Measurements from ENCODE around the gene TGFBI.

TGFBI gene

DNA sequence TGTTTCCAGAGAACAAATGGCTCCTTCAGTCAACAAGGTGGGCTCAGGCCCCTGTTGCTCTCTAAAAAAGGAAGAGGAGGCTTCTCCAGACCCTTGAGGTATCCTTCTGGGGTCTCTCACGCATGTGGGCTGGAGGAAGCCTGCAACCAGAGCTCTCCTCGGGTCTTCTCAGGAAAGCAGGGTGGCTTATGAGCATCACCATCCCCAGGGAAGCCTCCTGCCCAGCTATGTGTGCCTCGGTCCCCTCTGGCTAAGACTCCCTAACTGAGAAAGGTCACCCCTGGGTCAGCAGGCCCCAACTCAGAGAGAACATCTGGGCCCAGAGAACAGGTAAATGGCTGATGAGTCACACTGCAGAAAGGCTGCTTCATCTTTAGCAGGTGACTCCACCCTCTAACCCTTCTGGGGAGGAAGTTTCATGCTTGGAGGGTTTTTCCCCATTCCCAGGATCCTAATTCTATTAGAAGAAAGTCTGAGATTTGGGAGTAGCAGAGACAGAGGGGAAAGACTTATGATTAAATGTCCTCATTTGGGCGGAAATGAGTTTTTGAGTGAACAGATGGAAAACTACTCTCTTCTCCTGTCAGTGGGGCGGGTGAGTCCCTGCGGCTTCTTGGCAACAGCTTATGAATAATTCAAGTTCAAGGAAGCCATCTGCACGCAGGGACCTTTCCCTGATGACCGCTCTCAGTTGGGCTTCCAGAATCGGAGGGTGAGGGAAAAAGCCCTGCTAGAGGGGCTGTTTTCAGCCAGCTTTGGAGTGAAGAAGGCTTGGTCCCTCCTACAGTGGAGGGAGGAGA is 41.9 kb downstream of the TGFBI start:
- no peak for DNase-seq

DNA sequence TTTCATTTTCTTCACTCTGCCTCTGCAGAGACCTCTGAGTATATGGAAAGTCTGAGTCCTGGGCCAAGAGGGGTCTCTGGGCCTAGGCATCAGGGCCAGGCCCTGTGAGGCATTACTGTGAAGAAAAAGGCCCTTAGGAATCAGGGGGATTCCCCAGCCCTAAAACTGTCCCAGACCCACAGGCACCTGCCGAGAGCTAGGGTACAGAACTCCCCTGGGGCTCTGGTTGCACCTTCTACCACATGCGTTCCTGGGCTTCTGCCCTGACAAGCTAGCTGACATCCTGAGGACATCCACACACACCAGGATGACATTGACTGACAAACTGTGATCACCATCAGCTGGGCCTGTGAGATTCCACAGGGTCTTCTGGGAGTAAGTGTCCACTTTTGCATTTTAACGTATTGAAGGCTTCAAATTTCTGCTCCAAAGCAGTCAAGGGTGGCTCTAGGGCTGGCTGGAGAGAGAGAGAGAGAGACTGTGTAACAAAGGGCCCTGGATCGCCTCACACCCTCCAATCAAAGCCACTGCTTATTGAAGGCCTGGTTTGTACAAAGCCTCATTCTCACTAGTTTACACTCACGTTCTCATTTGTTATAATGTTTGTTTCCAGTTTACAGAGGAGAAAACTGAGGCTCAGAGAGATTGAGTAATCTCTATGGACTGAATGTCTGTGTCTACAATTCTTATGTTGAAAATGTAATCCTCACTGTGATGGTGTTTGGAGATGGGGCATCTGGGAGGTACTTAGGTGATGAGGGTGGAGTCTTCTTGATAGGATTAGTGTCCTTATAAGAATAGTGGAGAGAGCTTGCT is 45.1 kb downstream of the TGFBI start:
- no peak for DNase-seq

DNA sequence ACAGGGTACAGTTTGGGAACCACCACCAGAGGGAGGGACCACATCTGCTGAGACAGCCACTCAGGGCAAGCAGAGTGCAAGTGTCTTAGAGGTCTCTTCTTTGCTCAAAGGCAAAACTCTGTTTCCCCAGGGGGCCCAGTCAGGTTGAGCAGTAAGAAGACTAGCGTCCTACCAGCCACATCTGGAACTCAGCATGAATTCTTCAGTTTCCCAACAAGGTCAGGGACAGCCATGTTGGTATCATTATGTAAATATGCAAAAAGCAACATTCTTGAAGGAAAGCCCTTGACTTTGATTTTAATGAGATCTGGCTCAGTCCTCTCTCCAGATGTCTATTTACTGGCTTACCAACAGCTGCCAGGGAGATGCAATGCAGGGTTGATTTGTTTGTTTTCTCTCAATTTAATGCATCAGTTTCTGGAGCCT is 46.7 kb downstream of the TGFBI start:
- no peak for DNase-seq

DNA sequence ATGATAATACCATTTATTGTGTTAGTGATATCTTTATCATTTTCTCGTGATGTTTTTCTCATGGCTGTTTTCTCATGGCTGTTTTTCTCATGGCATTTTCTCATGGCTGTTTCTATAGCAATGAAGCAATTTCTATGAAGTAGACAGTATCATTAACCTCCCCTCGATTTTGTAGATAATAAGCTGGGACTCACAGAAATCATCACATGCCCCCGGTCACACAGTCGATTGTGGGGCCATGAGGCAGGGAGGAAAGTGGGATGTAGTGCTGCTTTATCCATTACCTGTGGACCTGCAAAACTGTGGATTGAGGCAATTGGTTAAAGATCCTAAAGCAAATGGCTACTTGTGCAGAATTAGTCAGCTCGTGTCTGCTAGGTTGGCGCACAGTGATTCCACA is 47.3 kb downstream of the TGFBI start:
- DNase-seq: no peak

DNA sequence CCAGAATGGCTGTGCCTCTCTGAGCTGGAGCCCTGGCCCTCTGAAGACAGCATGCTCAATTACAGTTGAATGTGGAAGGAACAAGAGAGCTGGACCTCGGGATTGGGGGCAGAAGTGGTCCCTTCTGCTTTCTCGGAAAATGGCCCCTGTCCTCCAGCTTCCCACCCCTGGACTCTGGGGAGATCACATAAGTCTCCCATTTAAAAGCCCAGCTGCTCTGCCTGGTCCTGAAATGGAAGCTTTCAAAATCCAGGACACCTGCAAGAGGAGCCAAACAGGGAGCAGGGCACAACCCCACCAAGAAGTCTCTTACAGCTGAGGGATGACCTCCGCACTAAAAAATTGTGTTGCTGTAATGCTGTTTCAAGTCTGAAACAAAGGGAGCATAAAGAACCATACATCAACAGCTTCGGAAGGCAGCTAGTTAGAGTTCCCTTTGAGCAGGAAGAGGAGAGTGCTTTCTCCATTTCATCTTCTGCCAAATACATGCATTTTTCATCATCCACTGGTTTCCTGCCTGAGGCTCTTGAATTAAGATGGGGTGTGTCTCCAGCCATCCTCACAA is 48.2 kb downstream of the TGFBI start:
- DNase-seq: no peak

DNA sequence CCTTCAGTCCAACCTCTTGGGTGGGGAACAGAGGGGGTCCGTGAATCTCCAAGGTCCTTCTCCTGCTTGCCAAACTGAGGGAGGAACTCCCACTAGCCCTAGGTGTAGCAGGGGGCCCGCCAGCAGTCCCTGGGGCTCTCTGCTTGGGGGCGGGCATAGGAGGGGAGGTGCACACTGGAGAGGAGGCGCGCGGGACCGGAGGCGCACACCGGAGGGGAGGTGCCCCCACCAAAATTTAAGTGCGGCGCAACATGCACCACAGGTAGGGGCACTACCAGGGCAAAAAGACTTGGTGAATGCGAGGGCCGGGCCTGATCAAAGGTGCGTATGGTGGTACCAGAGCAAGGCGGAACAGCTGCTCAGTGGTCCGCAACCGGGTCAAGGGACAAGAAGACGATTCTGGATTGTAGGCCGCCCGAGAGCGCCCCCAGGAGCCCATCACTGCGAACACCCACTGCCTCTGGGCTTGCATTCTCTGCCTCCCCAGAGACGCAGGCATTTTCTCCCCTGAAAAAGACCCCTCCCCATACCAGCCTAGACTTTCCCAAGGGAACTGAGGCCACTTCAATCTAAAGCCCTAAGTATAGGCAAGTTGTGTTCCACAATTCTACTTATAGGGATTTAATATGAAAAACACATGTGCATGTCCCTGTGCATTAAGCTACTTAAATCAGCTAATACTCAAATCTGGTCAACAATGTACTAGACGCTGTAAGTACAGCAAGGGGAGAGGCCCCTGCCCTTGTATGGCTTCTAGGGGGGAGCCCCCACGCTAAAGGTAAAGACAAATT is 50.6 kb downstream of the TGFBI start:
- DNase-seq: no peak

DNA sequence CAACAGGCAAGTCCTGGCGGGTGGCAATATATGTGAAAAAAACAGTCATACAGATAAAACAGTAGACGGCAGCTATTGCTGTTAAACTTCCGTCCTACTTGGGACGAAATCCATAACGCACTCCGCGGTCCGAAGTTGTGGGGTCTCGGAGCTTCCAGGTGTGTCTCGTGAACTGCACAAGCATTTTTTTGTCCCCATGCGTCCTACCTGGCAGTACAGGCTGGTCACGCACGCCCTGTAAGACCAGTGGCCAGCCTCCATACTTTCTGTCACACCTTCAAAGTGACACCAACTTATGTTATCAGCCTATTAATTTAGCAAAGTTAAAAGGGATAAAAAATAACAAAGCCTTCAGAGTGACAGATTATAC is 51.3 kb downstream of the TGFBI start:
- DNase-seq: no peak

DNA sequence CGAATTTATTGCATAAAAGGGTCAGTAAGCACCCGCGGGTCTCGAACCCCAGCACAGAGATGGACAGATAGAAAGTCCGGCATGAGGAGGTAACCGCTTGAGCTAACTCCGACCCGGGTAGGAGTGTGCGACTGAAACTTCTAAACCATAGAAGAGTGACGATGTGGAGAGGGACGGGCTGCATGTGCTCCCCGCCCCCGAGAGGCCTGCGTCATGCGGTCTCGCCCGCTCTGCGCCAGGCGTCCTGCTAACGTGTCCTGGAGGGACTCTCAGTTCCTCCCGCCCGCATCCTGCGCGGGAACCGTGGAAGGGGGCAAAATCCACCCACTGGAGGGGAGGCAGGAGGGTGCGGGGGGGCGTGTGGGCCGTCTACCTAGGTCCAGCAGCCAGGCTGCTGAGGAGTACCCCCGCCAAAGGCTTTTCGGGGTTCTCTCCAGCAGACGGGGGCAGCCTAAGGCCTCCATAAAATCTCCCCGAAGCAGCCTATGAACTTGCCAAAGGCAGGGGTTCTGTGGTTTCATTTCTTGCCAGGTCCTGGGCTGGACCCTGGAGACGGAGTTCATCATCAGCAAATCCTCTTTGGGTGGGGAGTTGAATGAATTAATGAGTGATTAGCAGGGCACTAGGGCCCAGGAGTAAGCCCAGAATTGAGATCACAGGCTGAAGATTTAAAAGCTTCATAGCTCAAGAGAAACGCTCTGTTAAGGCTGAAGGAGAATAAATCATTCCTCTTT is 51.9 kb downstream of the TGFBI start:
- DNase-seq: no peak

DNA sequence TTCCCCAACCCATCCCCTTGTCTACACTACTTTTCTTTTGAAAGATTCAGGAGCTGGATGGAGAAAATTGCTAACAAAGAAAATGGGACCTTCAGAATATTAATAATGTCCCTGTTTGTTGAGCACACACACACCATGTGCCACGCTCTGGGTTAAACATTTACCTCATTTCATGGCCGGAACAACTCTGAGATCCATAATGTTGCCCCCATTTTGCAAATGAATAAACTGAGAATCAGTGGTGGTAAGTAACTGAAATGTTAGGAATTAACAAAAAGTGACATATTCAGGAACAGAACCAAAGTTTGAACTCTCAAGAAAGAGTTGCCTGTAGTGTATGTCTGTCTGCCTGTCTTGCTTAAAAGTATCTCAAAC is 52.4 kb downstream of the TGFBI start:
- no peak for DNase-seq

DNA sequence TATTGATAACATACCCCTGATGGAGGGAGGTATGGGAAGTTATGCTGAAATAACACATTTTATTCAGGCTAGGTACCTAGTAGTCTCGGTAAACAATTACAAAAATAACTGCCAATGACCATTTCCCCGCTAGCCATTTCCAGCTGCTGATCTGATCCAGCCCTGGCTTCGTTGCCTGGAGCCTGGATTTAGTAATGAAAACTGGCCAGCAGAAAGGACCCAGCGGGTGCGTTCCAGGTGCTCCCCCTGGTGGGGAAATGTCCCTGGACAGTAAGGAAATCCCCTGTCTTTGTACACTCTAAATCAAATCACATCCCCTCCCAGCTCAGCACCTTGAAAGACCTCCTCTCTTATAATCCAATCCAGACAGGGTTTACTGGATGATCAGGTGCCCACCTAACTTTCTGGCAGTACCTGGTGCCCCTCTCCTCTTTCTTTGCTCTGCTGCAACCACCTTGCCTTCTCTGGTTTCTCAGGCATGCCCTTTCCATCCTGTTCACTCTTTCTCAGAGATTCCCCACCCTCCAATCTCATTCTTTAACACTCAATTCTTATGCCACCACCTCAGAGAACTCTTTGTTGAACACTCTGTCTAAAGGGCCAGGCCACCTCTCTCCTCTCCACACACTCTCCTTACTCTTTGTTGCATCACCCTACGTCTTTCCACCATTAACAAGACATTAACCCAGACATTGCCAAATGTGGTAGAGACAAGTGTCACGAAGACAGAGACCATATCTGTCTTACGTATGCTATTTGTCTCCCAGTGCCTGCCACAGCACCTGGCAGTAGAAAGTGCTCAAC is 53.8 kb downstream of the TGFBI start:
- DNase-seq: no peak

DNA sequence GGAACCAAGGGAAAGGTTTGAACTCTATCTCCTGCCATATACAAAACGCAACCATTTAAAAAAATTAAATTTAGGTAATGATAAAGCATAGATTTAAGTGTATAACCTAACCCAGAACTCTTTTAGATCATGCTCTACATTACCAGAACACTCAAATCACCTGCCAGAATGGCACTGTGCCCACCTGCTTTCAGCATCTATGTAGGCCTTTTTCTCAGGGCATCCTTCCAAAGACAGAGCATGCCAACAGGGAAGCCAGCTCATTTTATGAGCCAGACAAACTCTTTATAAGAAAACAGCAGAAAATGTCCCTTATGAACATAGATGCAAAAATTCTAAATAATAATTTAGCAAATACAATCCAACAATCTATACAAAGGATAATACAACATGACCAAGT is 55.9 kb downstream of the TGFBI start:
- DNase-seq: no peak

DNA sequence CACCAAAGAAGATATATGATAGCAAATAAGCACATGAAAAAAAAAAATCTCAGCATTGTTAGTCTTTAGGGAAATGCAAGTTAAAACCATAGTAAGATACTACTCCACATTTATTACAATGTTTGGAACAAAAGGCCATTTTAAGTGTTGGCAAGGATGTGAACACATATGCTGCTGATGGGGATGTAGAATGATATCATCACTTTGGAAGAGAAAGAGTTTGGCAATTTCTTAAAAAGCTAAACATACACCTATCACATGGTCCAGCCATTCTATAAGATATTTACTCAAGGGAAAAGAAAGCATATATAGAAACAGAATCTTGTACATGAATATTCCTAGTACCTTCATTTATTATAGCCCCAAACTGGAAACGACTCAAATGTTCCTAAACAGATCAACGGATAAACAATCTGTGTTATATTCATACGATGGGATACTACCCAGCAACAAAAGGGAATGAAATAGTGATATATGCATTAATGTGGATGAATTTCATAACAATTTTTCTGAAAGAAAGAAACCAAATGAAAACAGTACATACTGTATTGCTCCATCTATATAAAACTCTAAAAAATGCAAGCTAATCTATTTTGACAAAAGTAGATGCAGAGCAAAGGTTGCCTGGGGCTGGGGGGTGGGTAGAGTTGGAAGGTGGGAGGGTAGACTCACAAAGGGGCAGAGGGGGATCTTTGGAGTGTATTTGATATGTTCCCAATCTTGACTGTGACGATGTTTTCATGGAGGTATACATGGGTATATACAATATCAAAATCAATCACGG is 58.2 kb downstream of the TGFBI start:
- no peak for DNase-seq

DNA sequence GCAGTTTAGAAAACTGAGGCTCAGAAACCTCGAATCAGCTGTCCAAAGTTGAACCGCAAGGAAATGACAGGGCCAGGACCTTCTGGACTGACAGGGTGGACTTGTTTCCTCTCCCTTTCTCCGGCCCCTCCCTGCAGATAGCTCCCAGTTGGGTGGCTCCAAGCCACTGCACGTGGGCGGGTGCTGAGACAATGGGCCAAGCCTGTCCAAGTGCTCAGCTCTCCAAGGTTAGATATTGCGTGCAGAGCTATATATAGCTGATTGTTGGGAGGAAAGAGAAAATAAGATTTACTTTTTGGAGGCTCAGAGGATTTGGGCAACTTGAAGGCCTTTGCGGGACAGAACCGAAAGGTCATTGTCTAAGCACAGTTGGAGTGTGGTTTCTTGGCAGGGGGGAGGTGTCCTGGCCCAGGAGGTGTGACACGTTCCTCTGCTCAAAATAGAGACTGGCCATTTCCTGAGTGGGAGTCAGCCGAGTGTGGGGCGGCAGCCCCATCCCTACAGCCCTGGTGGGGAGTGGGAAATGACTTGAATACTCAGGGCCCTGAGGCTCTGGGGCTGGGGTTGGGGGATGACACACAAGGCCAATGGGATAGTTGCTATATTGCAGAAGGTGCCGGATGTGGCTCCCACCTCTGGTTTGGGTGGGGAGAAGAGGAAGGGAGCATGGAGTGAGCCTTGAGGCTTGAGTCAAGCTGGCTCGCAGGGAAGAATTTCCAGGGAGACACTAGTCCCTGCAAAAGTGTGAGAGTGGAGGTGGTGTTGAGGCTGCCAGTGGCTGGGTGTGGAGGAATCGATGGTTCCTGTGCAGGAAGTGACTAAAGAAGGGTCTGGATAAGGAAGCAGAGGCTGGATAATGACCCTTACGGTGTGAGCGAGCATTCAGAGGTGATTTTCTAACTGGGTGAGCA is 59.4 kb downstream of the TGFBI start:
- DNase-seq: no peak

DNA sequence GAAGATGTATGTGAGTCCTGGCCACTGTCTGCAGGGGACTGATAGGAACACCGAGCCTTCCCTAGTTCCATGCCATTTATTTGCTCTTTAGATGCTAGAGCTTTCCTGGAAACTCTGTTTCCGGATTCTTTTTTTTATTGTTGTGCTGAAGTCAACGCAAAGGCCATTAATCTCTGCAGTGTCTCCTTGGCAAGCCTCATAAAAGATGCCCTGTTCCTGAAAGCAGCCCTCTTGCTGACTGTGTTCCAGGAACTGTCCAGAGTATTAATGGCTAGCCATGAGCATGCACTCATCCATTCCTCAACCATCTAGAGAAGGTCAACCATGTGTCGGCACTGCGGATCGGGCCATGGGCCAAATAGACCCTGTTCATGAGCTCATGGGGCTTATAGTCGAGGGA is 61.0 kb downstream of the TGFBI start:
- DNase-seq: no peak

DNA sequence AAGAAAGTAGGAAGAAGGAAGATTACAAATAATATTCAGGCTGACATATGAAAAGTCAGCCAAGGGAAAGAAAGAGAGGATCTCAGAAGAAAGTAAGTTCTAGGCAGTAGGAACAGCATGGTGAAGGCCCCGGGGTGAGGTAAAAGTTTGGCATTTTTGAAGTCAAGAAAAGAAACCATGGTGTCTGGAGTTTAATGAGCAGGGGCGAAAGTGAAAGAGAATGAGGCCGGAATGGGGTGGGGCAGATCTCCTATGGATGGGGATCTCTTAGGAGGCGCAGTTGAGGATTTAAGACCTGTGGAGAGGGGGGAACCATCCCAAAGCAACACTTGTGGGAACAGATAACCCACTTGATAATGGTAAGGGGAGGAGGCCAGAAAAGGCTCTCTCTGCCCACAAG is 61.5 kb downstream of the TGFBI start:
- no peak for DNase-seq

DNA sequence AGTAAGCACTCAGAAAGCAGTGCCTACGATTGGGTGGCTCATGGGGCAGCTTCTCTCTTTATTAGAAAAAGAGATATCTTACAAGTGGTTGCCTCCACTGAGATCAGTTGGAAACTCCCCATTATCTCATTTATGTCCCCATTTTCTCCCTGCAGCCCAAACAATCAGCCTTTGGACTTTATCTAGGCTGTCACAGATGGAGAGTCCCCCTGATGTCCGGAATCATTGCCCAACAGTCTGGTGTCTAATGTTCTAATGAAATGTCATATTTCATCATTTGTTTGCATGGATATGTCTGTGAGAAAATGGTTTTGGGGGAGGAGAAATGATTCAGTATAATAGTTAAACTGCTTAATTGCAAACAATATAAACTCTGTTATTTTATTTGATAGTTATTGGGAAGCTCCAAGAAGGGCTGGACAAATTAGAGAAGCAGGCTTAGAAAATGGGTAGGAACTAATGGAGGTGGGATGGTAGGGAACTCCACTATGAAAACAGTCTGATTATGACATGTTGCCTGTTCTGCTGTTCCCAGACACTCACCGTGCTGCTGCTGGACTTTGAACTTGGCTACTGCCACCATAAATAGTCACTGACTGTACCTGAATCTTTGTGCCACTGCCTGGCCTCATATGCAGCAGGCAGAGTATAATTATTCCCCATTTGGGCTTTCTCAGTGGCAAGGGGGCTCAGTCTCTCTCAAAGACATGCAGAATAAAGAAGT is 65.6 kb downstream of the TGFBI start:
- DNase-seq: no peak

DNA sequence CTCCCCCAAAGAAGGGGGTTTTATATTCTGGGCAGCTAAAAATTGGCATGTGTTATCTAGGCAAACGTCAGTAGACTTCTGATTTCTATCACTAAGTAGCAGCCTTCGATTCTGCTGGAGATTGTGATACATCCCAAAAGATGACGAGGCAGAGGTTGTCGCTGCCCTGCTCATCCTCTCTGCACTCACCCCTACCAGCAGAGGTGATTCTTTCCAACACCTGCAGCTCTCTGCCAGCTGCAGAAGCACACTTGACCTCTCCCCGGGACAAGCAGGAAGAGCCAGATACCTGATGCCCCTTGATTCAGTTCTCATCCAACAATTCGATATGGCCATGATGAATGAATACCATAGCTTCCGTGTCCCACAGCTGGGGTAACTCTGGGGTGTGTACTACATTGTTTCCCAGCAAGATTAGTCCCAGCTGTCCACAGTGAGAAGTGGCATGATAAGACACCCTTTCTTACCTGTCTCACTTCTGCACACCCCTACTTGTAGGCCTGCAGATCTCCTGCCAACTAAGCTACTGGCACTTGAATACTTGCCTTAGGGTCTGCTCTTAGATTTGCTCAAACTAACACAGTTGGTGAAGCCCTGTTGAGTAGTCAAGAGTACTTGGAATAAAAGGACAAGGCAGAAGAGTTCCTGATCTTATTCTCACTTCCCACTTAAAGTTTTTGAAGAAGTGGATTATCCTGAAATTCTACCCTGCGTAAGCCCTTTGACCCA is 66.3 kb downstream of the TGFBI start:
- DNase-seq: no peak

DNA sequence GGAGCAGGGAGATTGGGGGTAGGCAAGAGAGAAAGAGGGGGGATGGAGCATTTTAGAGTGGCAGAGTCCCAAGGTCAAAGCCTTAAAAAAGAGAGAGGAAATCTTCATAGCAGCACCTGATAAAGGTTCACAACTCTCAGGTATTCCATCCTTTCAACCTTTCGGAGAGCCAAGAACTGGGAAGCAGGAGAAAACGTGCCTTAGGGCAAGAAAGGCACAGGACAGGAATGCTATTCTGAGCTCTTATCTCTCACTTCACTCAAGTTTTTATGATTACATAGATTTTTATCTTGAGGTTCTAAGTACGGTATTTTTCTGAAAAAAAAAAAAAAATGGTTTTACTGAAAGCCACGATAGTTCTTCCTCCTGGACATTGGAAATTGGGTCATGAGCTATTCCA is 69.4 kb downstream of the TGFBI start:
- DNase-seq: no peak

All from NCI-H1105 (cell line).